ENCODE measurements around the gene SLC22A5.

Gene SLC22A5

DNA sequence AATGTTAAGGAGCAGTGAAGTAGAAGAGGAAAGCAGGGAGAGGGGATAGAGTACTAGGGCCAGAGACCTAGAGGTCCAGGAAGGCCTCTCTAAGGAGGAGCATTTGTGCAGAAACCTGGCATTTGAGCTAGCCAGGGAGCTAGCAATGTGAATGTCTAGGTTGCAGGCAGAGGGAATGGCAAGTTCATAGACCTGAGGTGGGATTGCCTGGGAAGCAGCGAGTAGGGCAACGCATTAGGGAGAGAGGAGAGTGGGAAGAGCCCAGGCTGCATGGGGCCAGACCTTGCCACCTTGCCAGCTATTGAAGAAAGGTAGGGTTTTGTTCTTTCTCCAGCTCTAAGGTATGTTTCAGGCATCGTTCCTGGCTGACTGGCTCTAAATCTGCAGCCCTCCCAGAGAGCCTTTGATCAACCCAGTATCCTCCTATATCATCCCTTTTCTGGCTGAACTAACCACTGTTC lies 54.0 kb downstream of the SLC22A5 start:
- H3K27ac ChIP-seq, result no peak overlapping the region
- H3K9me3 ChIP-seq (ENCODE audit: low read depth, low read length), result no peaks in the 10 kb centered on the region
- no peak for TF ChIP-seq POLR2AphosphoS5 (IDR thresholded peaks at IDR 0.05; ENCODE audit: borderline replicate concordance, low read depth, low read length)
- no peak for TF ChIP-seq EZH2 (IDR thresholded peaks at IDR 0.05)
- no peak for TF ChIP-seq FOXP2 (optimal IDR thresholded peaks at IDR 0.05; ENCODE audit: control extremely low read depth, extremely low read length, insufficient read depth)
- H3K36me3 ChIP-seq (ENCODE audit: insufficient read depth, low read length), result no peaks in the 10 kb centered on the region
- no peak overlapping the region for H3K9ac ChIP-seq (ENCODE audit: insufficient read length)
- no peak for DNase-seq (ENCODE audit: low read depth, low spot score)
- H3K4me3 ChIP-seq, result no peak overlapping the region

DNA sequence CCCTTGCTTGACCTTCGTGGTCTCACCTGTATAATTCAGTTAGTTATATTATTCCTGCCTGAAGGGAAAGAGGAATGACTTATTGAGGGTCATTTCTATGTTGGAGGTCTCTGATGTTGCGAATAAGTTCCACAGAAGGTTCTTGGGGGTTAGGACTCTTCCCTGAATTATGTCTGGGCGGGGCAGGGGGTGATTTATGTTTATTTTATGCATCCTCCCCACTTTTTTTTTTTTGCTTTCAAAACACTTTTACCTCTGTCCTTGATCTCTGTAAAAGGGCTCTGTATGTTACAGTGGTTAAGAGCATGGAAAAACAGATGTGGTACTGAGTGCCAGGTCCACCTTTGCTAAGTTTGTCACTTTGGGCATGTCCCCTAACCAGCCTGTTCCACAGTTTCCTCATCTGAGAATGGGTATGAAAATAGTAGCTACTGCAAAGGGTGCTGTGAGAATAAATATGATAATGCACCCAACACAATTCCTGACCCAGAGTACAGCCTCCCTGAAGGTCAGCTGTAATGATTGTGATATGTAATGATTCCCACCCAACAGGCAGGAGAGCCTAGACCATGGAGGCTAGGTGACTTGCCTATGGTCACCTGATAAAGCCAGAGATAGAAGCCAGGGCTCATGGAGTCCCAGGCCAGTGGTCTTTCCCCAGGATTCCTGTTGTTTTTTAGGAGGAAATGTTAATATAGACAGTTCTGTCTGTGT lies 54.8 kb downstream of the SLC22A5 start:
- H3K4me3 ChIP-seq, result no peak overlapping the region
- DNase-seq (ENCODE audit: low read depth, low spot score), result no peak
- no peak overlapping the region for H3K9ac ChIP-seq (ENCODE audit: insufficient read length)
- no peak for TF ChIP-seq FOXP2 (optimal IDR thresholded peaks at IDR 0.05; ENCODE audit: control extremely low read depth, extremely low read length, insufficient read depth)
- no peaks in the 10 kb centered on the region for H3K9me3 ChIP-seq (ENCODE audit: low read depth, low read length)
- H3K36me3 ChIP-seq (ENCODE audit: insufficient read depth, low read length), result no peaks in the 10 kb centered on the region
- H3K27ac ChIP-seq, result no peak overlapping the region

GRCh38 chr5:132425009-132425937 lies 55.8 kb downstream of the SLC22A5 start:
- DNase-seq (ENCODE audit: low read depth, low spot score), result no peak
- Histone ChIP-seq H3K9me3 (ENCODE audit: low read depth, low read length) (no peaks in the 10 kb centered on the region), H3K4me3 (no peak overlapping the region), H3K27ac (no peak overlapping the region), H3K9ac (ENCODE audit: insufficient read length) (no peak overlapping the region), H3K36me3 (ENCODE audit: insufficient read depth, low read length) (no peaks in the 10 kb centered on the region)
- TF ChIP-seq EZH2 (IDR thresholded peaks at IDR 0.05) (no peak), POLR2AphosphoS5 (IDR thresholded peaks at IDR 0.05; ENCODE audit: borderline replicate concordance, low read depth, low read length) (no peak), FOXP2 (optimal IDR thresholded peaks at IDR 0.05; ENCODE audit: control extremely low read depth, extremely low read length, insufficient read depth) (no peak)

GRCh38 chr5:132425975-132426524 lies 56.5 kb downstream of the SLC22A5 start:
- H3K9ac ChIP-seq (ENCODE audit: insufficient read length), result no peak overlapping the region
- H3K9me3 ChIP-seq (ENCODE audit: low read depth, low read length), result no peaks in the 10 kb centered on the region
- TF ChIP-seq POLR2AphosphoS5 (IDR thresholded peaks at IDR 0.05; ENCODE audit: borderline replicate concordance, low read depth, low read length) (no peak), EZH2 (IDR thresholded peaks at IDR 0.05) (no peak), FOXP2 (optimal IDR thresholded peaks at IDR 0.05; ENCODE audit: control extremely low read depth, extremely low read length, insufficient read depth) (no peak)
- no peak overlapping the region for H3K4me3 ChIP-seq
- no peak overlapping the region for H3K27ac ChIP-seq
- DNase-seq (ENCODE audit: low read depth, low spot score), result no peak
- H3K36me3 ChIP-seq (ENCODE audit: insufficient read depth, low read length), result no peaks in the 10 kb centered on the region

GRCh38 chr5:132426525-132427138 lies 57.1 kb downstream of the SLC22A5 start:
- Histone ChIP-seq H3K9ac (ENCODE audit: insufficient read length) (no peak overlapping the region), H3K9me3 (ENCODE audit: low read depth, low read length) (no peaks in the 10 kb centered on the region), H3K36me3 (ENCODE audit: insufficient read depth, low read length) (no peaks in the 10 kb centered on the region), H3K27ac (no peak overlapping the region), H3K4me3 (no peak overlapping the region)
- no peak for DNase-seq (ENCODE audit: low read depth, low spot score)
- no peak for TF ChIP-seq FOXP2 (optimal IDR thresholded peaks at IDR 0.05; ENCODE audit: control extremely low read depth, extremely low read length, insufficient read depth)
- TF ChIP-seq EZH2 (IDR thresholded peaks at IDR 0.05), result no peak
- TF ChIP-seq POLR2AphosphoS5 (IDR thresholded peaks at IDR 0.05; ENCODE audit: borderline replicate concordance, low read depth, low read length), result no peak

DNA sequence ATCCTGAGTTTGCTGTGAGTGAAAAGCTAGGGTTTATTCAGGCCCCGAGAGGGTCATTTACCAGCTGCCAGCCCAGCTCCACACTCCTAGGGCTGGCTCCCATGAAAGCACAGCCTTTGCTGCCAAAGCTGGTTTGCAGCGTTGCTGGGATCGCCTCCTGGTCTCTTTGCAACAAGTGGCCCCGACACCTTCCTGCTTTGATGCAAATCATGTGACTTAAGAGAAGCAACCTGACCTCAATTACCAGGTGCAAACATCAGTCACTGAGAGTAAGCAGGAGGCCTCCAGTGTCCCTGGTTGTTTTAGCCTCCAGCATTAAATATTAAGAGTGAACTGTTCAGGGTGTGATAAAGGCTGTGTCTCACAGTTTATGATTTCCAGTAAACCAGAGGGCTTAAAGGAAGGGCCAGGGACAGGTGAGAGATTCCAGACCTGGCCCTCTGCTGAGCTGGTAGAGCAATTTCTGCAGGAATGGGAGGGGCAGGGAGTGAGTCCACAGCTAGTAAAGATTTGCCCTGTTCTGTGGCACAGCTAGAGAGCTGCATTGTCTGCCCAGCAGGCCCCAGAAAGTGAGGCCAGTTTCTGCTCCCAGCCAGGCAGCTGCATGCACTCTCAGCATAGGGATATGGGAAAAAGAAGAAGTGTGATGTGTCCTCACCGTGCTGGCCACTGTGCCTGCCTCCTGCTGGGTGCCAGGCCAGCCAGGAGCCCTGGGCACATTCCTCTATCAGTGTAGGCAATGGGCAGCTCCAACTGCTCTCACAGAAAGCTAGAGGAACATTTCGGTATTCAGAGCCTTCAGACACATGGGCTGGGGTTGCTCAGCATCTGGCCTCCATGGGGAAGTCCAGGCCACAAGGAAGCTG lies 58.0 kb downstream of the SLC22A5 start:
- Histone ChIP-seq H3K36me3 (ENCODE audit: insufficient read depth, low read length) (no peaks in the 10 kb centered on the region), H3K27ac (no peak overlapping the region), H3K9ac (ENCODE audit: insufficient read length) (no peak overlapping the region), H3K9me3 (ENCODE audit: low read depth, low read length) (no peaks in the 10 kb centered on the region), H3K4me3 (no peak overlapping the region)
- DNase-seq (ENCODE audit: low read depth, low spot score), result no peak
- TF ChIP-seq FOXP2 (optimal IDR thresholded peaks at IDR 0.05; ENCODE audit: control extremely low read depth, extremely low read length, insufficient read depth), result no peak

DNA sequence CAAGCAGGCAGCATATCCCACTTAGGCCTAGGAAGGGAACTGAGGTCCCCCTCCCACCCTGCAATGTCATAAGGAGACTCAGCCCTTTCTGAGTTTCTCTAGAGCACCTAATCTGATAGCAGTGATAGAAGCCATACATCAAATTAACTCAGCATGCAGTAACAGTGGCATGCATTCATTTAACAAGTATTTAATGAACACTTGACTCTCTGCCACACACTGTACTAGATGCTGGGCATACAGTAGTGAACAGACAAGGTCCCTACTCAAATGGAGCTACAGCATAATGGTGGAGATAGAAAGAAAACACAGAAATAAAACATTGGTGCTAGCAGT lies 58.6 kb downstream of the SLC22A5 start:
- no peak for DNase-seq (ENCODE audit: low read depth, low spot score)
- Histone ChIP-seq H3K36me3 (ENCODE audit: insufficient read depth, low read length) (no peaks in the 10 kb centered on the region), H3K4me3 (no peak overlapping the region), H3K27ac (no peak overlapping the region), H3K9me3 (ENCODE audit: low read depth, low read length) (no peaks in the 10 kb centered on the region), H3K9ac (ENCODE audit: insufficient read length) (no peak overlapping the region)
- TF ChIP-seq POLR2AphosphoS5 (IDR thresholded peaks at IDR 0.05; ENCODE audit: borderline replicate concordance, low read depth, low read length) (no peak), FOXP2 (optimal IDR thresholded peaks at IDR 0.05; ENCODE audit: control extremely low read depth, extremely low read length, insufficient read depth) (no peak), EZH2 (IDR thresholded peaks at IDR 0.05) (no peak)

All from SK-N-MC (cell line).